Measurements from ENCODE around the gene ICOSLG. TPM values are rescaled to one million over a fixed set of nuclear protein-coding genes. Genes with fewer than 3 reads are reported as not detected.
"Not testable (repeated sequence)": the region's sequence is repeated elsewhere in the genome, so short reads cannot be mapped to it uniquely, and the experiment has no call there.

ICOSLG gene
- total RNA-seq = 1 to 10 TPM; 2.3 to 4.1 TPM

- not testable (repeated sequence) for H3K27me3 ChIP-seq (replicated peaks; ENCODE audit: insufficient read depth); H3K4me1 ChIP-seq (ENCODE audit: control insufficient read depth in 1 of 2, low read depth in 2 of 2); H3K36me3 ChIP-seq; ATAC-seq (ENCODE audit: insufficient number of reproducible peaks, low FRiP score, low read depth); H3K27ac ChIP-seq; DNase-seq (ENCODE audit: low spot score); H3K9me3 ChIP-seq; H3K4me3 ChIP-seq
Measured at GRCh38 chr21:44240842-44241241, at the start of gene ICOSLG. Gene ICOSLG (minus strand): TSS chr21:44240943. CDS start chr21:44240817, 126 bp downstream.

DNA sequence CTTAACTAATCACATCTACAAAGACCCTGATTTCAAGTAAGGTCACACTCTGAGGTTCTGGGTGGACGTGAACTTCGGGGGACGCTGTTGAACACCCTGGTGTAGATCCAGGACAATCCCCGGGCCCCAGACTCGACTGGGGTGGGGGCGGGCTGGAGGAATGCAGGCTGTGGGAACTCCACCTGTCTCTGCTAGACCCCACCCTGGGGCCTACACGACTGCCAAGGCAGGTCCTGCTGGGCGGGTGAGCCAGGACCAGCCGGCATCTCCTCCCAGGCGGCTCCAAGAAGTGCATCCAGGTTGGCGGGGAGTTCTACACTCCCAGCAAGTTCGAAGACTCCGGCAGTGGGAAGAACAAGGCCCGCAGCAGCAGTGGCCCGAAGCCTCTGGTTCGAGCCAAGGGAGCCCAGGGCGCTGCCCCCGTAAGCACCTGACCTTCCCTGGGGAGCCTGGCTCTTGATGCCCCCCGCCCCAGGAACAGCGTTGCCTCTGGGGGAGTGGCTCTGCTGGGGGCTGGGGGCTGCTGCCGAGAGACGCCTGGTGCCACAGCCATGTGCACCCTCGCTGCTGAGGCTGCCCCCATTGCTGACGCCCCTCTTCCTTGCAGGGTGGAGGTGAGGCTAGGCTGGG is 48.8 kb upstream of the ICOSLG start:
- DNase-seq (ENCODE audit: low spot score) (no peak), ATAC-seq (ENCODE audit: insufficient number of reproducible peaks, low FRiP score, low read depth) (no peak)
- Histone ChIP-seq H3K9me3 (no peaks in the 10 kb centered on the region), H3K36me3 (no peaks in the 10 kb centered on the region), H3K27me3 (replicated peaks; ENCODE audit: insufficient read depth) (no peaks in the 10 kb centered on the region), H3K27ac (no peak overlapping the region), H3K4me1 (ENCODE audit: control insufficient read depth in 1 of 2, low read depth in 2 of 2) (peaks cover 0 to 3% of the 10 kb centered on the region in 2 donors), H3K4me3 (no peak overlapping the region)
- no peak for TF ChIP-seq CTCF (IDR thresholded peaks at IDR 0.05)

GRCh38 chr21:44288251-44289110 is 47.7 kb upstream of the ICOSLG start:
- H3K27me3 ChIP-seq (replicated peaks; ENCODE audit: insufficient read depth) = no peaks in the 10 kb centered on the region
- no peak overlapping the region for H3K4me3 ChIP-seq
- no peaks in the 10 kb centered on the region for H3K9me3 ChIP-seq
- TF ChIP-seq CTCF (IDR thresholded peaks at IDR 0.05) = no peak
- H3K4me1 ChIP-seq (ENCODE audit: control insufficient read depth in 1 of 2, low read depth in 2 of 2) = no peaks in the 10 kb centered on the region
- no peak overlapping the region for H3K27ac ChIP-seq
- no peak for ATAC-seq (ENCODE audit: insufficient number of reproducible peaks, low FRiP score, low read depth)
- no peaks in the 10 kb centered on the region for H3K36me3 ChIP-seq
- no peak for DNase-seq (ENCODE audit: low spot score)

- no peaks in the 10 kb centered on the region for H3K9me3 ChIP-seq
- DNase-seq (ENCODE audit: low spot score) (no peak), ATAC-seq (ENCODE audit: insufficient number of reproducible peaks, low FRiP score, low read depth) (no peak)
- no peak overlapping the region for H3K4me3 ChIP-seq
- no peaks in the 10 kb centered on the region for H3K27me3 ChIP-seq (replicated peaks; ENCODE audit: insufficient read depth)
- H3K4me1 ChIP-seq (ENCODE audit: control insufficient read depth in 1 of 2, low read depth in 2 of 2) = no peaks in the 10 kb centered on the region
- TF ChIP-seq CTCF (IDR thresholded peaks at IDR 0.05) = no peak
- no peaks in the 10 kb centered on the region for H3K36me3 ChIP-seq
- no peak overlapping the region for H3K27ac ChIP-seq
Measured at GRCh38 chr21:44286716-44287632, 46.2 kb upstream of the ICOSLG start.

- H3K27me3 ChIP-seq (replicated peaks; ENCODE audit: insufficient read depth) = no peaks in the 10 kb centered on the region
Measured at GRCh38 chr21:44286086-44286715, 45.5 kb upstream of the ICOSLG start.

More at GRCh38 chr21:44286086-44286715, 45.5 kb upstream of the ICOSLG start:
- DNase-seq (ENCODE audit: low spot score) = no peak
- Histone ChIP-seq H3K4me3 (no peak overlapping the region), H3K36me3 (no peaks in the 10 kb centered on the region), H3K27ac (no peak overlapping the region), H3K4me1 (ENCODE audit: control insufficient read depth in 1 of 2, low read depth in 2 of 2) (no peaks in the 10 kb centered on the region), H3K9me3 (no peaks in the 10 kb centered on the region)
- no peak for TF ChIP-seq CTCF (IDR thresholded peaks at IDR 0.05)
- ATAC-seq (ENCODE audit: insufficient number of reproducible peaks, low FRiP score, low read depth) = no peak

All from thoracic aorta (tissue), 2 donors.